ENCODE measurements around the gene CABYR.

The CABYR gene

GRCh38 chr18:24195296-24196053, 56.6 kb downstream of the CABYR start:
- no peak for DNase-seq

- no peak for DNase-seq
Measured at GRCh38 chr18:24196764-24197163, 57.9 kb downstream of the CABYR start.

- DNase-seq, result no peak
Measured at GRCh38 chr18:24197412-24197811, 58.5 kb downstream of the CABYR start.

GRCh38 chr18:24198461-24198860, 59.6 kb downstream of the CABYR start:
- DNase-seq, result no peak

GRCh38 chr18:24199372-24199962, 60.6 kb downstream of the CABYR start:
- no peak for DNase-seq

- no peak for DNase-seq
Measured at GRCh38 chr18:24200494-24201290, 61.8 kb downstream of the CABYR start.

GRCh38 chr18:24201699-24202687, 63.1 kb downstream of the CABYR start:
- DNase-seq, result peak in 1 of 2 experiments; percentile 25

- DNase-seq, result no peak
Measured at GRCh38 chr18:24204904-24205303, 66.0 kb downstream of the CABYR start.

- DNase-seq, result no peak
Measured at GRCh38 chr18:24208270-24209035, 69.6 kb downstream of the CABYR start.

- DNase-seq, result no peak
Measured at GRCh38 chr18:24209558-24209957, 70.7 kb downstream of the CABYR start.

All from NCI-H2081 (cell line).